CD4-positive, alpha-beta T cell treated with Interleukin-6 at 100 ng/mL for 8 hours (primary cell): ENCODE data around the gene FCHO1.
"Not testable (repeated sequence)": the region's sequence is repeated elsewhere in the genome, so short reads cannot be mapped to it uniquely, and the experiment has no call there.

Experiments
- DNase-seq: peaks from one replicate; pipeline ENCODE4 v3.0.0-alpha.2; 2020; ENCODE audit warnings: mixed read lengths, low spot score

The FCHO1 gene

GRCh38 chr19:17762505-17763229, 11.4 kb downstream of the FCHO1 start:
- DNase-seq: no peak

- DNase-seq: no peak
Observed at GRCh38 chr19:17764348-17764747, 13.1 kb downstream of the FCHO1 start.

GRCh38 chr19:17765069-17765618, 13.9 kb downstream of the FCHO1 start:
- DNase-seq: no peak

GRCh38 chr19:17766543-17767131, 15.4 kb downstream of the FCHO1 start:
- no peak for DNase-seq

- no peak for DNase-seq
Observed at GRCh38 chr19:17767559-17767958, 16.3 kb downstream of the FCHO1 start.

GRCh38 chr19:17770613-17771012, 19.3 kb downstream of the FCHO1 start:
- DNase-seq: no peak

- no peak for DNase-seq
Observed at GRCh38 chr19:17772172-17772571, 20.9 kb downstream of the FCHO1 start.

GRCh38 chr19:17775245-17775927, 24.1 kb downstream of the FCHO1 start:
- DNase-seq: no peak

- DNase-seq: no peak
Observed at GRCh38 chr19:17775991-17776803, 24.9 kb downstream of the FCHO1 start.

- not testable (repeated sequence) for DNase-seq
Observed at GRCh38 chr19:17777840-17778239, 26.6 kb downstream of the FCHO1 start.

- DNase-seq: no peak
Observed at GRCh38 chr19:17778251-17778967, 27.1 kb downstream of the FCHO1 start.

- DNase-seq: no peak
Observed at GRCh38 chr19:17778968-17779929, 28.0 kb downstream of the FCHO1 start.

GRCh38 chr19:17780781-17781180, 29.5 kb downstream of the FCHO1 start:
- DNase-seq: no peak

GRCh38 chr19:17783721-17784120, 32.4 kb downstream of the FCHO1 start:
- DNase-seq: not testable (repeated sequence)

- DNase-seq: peak; percentile 70
Observed at GRCh38 chr19:17784201-17785008, 33.1 kb downstream of the FCHO1 start.

- DNase-seq: no peak
Observed at GRCh38 chr19:17787274-17787913, 36.1 kb downstream of the FCHO1 start.

- no peak for DNase-seq
Observed at GRCh38 chr19:17788632-17789031, 37.4 kb downstream of the FCHO1 start.

- no peak for DNase-seq
Observed at GRCh38 chr19:17790059-17790780, 38.9 kb downstream of the FCHO1 start.
